B cell (primary cell): Measurements from ENCODE around the gene TUT7. TPM values are rescaled to one million over a fixed set of nuclear protein-coding genes. Genes with fewer than 3 reads are reported as not detected.

Experiments used
- ATAC-seq: fragments of 200-7000 bp; cut with Tn5 transposase; one replicate; pipeline ENCODE4 v1.10.0; 2021; ENCODE audit warnings: low read depth, mild to moderate bottlenecking, moderate number of reproducible peaks, moderate library complexity
- CTCF ChIA-PET: fragments of 350-600 bp; sonication (Branson Sonifier 250); formaldehyde crosslinking; loops from one replicate; lab custom pipeline; 2021; ENCODE audit warnings: antibody characterized with exemption, inconsistent platforms; lab: Charles Lee
- POLR2A ChIA-PET: fragments of 350-600 bp; sonication (Branson Sonifier 250); formaldehyde crosslinking; loops from one replicate; lab custom pipeline; 2021; ENCODE audit warnings: antibody characterized with exemption; lab: Charles Lee
- DNase-seq: peaks from one replicate; pipeline ENCODE4 v3.0.0; 2013
- H2AFZ ChIP-seq: 2 replicates; pipeline ENCODE4 v1.6.1; 2012; ENCODE audit warnings: mild to moderate bottlenecking, low read depth, low read length; ENCODE audit not compliant: insufficient read depth, poor library complexity, severe bottlenecking
- H3K27ac ChIP-seq, 2 donors: 1 replicate in 1 of 2; 2 replicates in 1 of 2; pipeline ENCODE4 v1.5.1; 2012 to 2013; ENCODE audit warnings: low read length in 2 of 2, mild to moderate bottlenecking in 2 of 2, moderate library complexity in 1 of 2
- H3K27me3 ChIP-seq, 4 experiments: fragments of 200-600 bp in 1 of 4; sonication (generic) in 1 of 4; replicated peaks in 1 of 4; 1 replicate in 2 of 4; 2 replicates in 2 of 4; pipeline versions ENCODE4 v1.6.1 to v1.7.0; 2013 to 2016; ENCODE audit warnings: low read length in 3 of 4, mild to moderate bottlenecking in 2 of 4, mixed read lengths in 1 of 4, moderate library complexity in 1 of 4; ENCODE audit not compliant: insufficient read depth in 4 of 4, control insufficient read depth in 3 of 4; ENCODE audit errors: control extremely low read depth in 1 of 4
- H3K36me3 ChIP-seq, 2 experiments: replicated peaks in 1 of 2; 1 replicate in 1 of 2; 2 replicates in 1 of 2; pipeline versions ENCODE4 v1.6.1 to v1.7.1; 2013; ENCODE audit warnings: low read length in 1 of 2; ENCODE audit not compliant: insufficient read depth in 2 of 2, control insufficient read depth in 1 of 2; ENCODE audit errors: control extremely low read depth in 1 of 2, extremely low read depth in 1 of 2
- H3K4me1 ChIP-seq, 2 donors: fragments of 200-600 bp in 1 of 2; sonication (generic) in 1 of 2; 1 replicate in 1 of 2; 2 replicates in 1 of 2; pipeline versions ENCODE4 v1.5.1 to v1.6.1; 2013 to 2017; ENCODE audit warnings: low read length in 2 of 2; ENCODE audit not compliant: control insufficient read depth in 2 of 2, insufficient read depth in 2 of 2
- H3K4me2 ChIP-seq: replicated peaks from 2 replicates; pipeline ENCODE3; 2012; ENCODE audit warnings: mild to moderate bottlenecking, low read depth, low read length; ENCODE audit not compliant: poor library complexity, severe bottlenecking
- H3K4me3 ChIP-seq, 5 experiments: fragments of 200-600 bp in 1 of 5; sonication (generic) in 1 of 5; 1 replicate in 3 of 5; 2 replicates in 2 of 5; pipeline versions ENCODE4 v1.5.1 to v1.7.0; 2011 to 2016; ENCODE audit warnings: low read length in 4 of 5, mild to moderate bottlenecking in 4 of 5, low read depth in 2 of 5, control low read depth in 1 of 5, moderate library complexity in 1 of 5; ENCODE audit not compliant: insufficient read depth in 1 of 5; ENCODE audit errors: control extremely low read depth in 1 of 5, extremely low read depth in 1 of 5
- H3K79me2 ChIP-seq: fragments of 200-600 bp; sonication (generic); one replicate; pipeline ENCODE4 v1.6.0; 2016; ENCODE audit warnings: low read length; ENCODE audit not compliant: control insufficient read depth, insufficient read depth
- H3K9ac ChIP-seq: fragments of 200-600 bp; sonication (generic); 2 replicates; pipeline ENCODE4 v1.6.1; 2017; ENCODE audit warnings: mild to moderate bottlenecking, low read length, moderate library complexity
- H3K9me3 ChIP-seq, 3 donors: one replicate each; pipeline versions ENCODE4 v1.6.1 to v1.7.1; 2013; ENCODE audit warnings: low read length in 2 of 3; ENCODE audit not compliant: control insufficient read depth in 2 of 3, insufficient read depth in 1 of 3; ENCODE audit errors: control extremely low read depth in 1 of 3
- H4K20me1 ChIP-seq: 2 replicates; pipeline ENCODE4 v1.6.0; 2012; ENCODE audit warnings: mild to moderate bottlenecking, low read length; ENCODE audit not compliant: insufficient read depth, control insufficient read depth, poor library complexity, severe bottlenecking
- H3K27ac Mint-ChIP-seq: one replicate; pipeline ENCODE4 v1.8.0; 2021; ENCODE audit warnings: mixed read lengths
- H3K27me3 Mint-ChIP-seq: one replicate; pipeline ENCODE4 v1.8.0; 2021; ENCODE audit warnings: mixed read lengths
- H3K4me1 Mint-ChIP-seq: one replicate; pipeline ENCODE4 v1.8.0; 2021; ENCODE audit warnings: mixed read lengths
- H3K4me3 Mint-ChIP-seq: one replicate; pipeline ENCODE4 v1.8.0; 2021; ENCODE audit warnings: mixed read lengths
- H3K9me3 Mint-ChIP-seq: one replicate; pipeline ENCODE4 v1.8.0; 2022; ENCODE audit warnings: mixed read lengths; ENCODE audit not compliant: insufficient read depth
- CTCF ChIP-seq: fragments of 200-600 bp; IDR thresholded peaks from one replicate; pipeline ENCODE4 v1.8.0; 2022; ENCODE audit warnings: antibody characterized with exemption, mild to moderate bottlenecking
- EZH2 ChIP-seq: IDR thresholded peaks from 2 replicates; pipeline ENCODE4 v1.6.1; 2012; ENCODE audit warnings: borderline replicate concordance, low read depth, mild to moderate bottlenecking, moderate library complexity, low read length; ENCODE audit not compliant: insufficient read depth, poor library complexity, severe bottlenecking
- WGBS: methylation state at CpG from one replicate; pipeline ENCODE4 v1.1.5; 2013; ENCODE audit warnings: missing lambda C conversion rate; ENCODE audit not compliant: insufficient coverage; 5-methylcytosine and 5-hydroxymethylcytosine counted together
- intact Hi-C: fragments of 100-400 bp; cut with micrococcal nuclease; formaldehyde crosslinking; loops from one replicate; pipeline ENCODE4 v1.10.0; 2022
- polyA plus RNA-seq: library from polyadenylated mRNA; depleted of rRNA; stranded (reverse); fragments of >200 nt; gene quantifications from 2 replicates; pipeline ENCODE4 v1.2.3, GENCODE V29; 2012
- total RNA-seq, 2 donors: library from RNA; stranded (reverse); fragments of 120-200 nt in 1 of 2; gene quantifications; 1 replicate in 1 of 2; 2 replicates in 1 of 2; pipeline versions ENCODE4 v1.2.3 to v1.2.4, GENCODE V29; 2013 to 2022

Gene TUT7
- total and polyA plus RNA-seq, 2 donors (not counting 1 experiment from before 2014, with no cell fraction given), result 18.3 to 70.7 TPM

- Histone ChIP-seq H2AFZ (peak overlapping the region; percentile 83), H3K36me3 (no peaks in the 10 kb centered on the region), H3K27me3 (no peaks in the 10 kb centered on the region), H3K79me2 (peaks cover 44% of the 10 kb centered on the region), H3K4me3 (peak overlapping the region; percentile 30 to 95 (median 89)), H3K27ac (peak overlapping the region; percentile 94 to 96), H4K20me1 (peaks cover 43% of the 10 kb centered on the region), H3K4me2 (peak overlapping the region; percentile 83), H3K9ac (peak overlapping the region; percentile 78), H3K4me1 (peaks cover 11 to 14% of the 10 kb centered on the region in 2 donors), H3K9me3 (no peaks in the 10 kb centered on the region)
- ATAC-seq (no peak), DNase-seq (no peak)
- Mint-ChIP-seq H3K9me3 (no peaks in the 10 kb centered on the region), H3K27ac (peak overlapping the region; percentile 89), H3K4me1 (peaks cover 27% of the 10 kb centered on the region), H3K4me3 (peak overlapping the region; percentile 91), H3K27me3 (no peaks in the 10 kb centered on the region)
- 3% methylated on average over 31 of the region's 31 CpGs for WGBS
- TF ChIP-seq CTCF (no peak), EZH2 (no peak)
- CTCF ChIA-PET, result no interaction called here
- POLR2A ChIA-PET, result interaction anchor here (1.0 kb wide), 1 partner anchor 70 kb away, joined by 3 read pairs; no protein-coding TSS in a partner anchor
- intact Hi-C loops, result loop anchor here (1.0 to 5.0 kb wide), 4 partner anchors 73 to 539 kb away; partner anchors contain the start of genes NAA35 and TUT7
Observed at GRCh38 chr9:86281593-86282076, 72.6 kb downstream of the TUT7 start.

GRCh38 chr9:86280580-86280979 lies 73.6 kb downstream of the TUT7 start:
- peak overlapping the region; percentile 91 for H3K4me3 Mint-ChIP-seq
- H3K4me2 ChIP-seq, result peak overlapping the region; percentile 83
- peaks cover 11 to 14% of the 10 kb centered on the region in 2 donors for H3K4me1 ChIP-seq
- TF ChIP-seq CTCF, result no peak
- TF ChIP-seq EZH2, result no peak
- POLR2A ChIA-PET, result no interaction called here
- CTCF ChIA-PET, result no interaction called here
- no peaks in the 10 kb centered on the region for H3K9me3 Mint-ChIP-seq
- H3K9me3 ChIP-seq, result no peaks in the 10 kb centered on the region
- H3K9ac ChIP-seq, result no peak overlapping the region
- no peak overlapping the region for H3K27ac ChIP-seq
- peaks cover 43% of the 10 kb centered on the region for H4K20me1 ChIP-seq
- H2AFZ ChIP-seq, result no peak overlapping the region
- ATAC-seq, result no peak
- no peaks in the 10 kb centered on the region for H3K27me3 Mint-ChIP-seq
- H3K79me2 ChIP-seq, result peaks cover 44% of the 10 kb centered on the region
- H3K4me3 ChIP-seq, result no peak overlapping the region
- intact Hi-C loops, result loop anchor here (5.0 kb wide), 1 partner anchor 473 kb away; no protein-coding TSS in a partner anchor
- H3K27ac Mint-ChIP-seq, result no peak overlapping the region
- no peaks in the 10 kb centered on the region for H3K36me3 ChIP-seq
- H3K4me1 Mint-ChIP-seq, result peaks cover 27% of the 10 kb centered on the region
- DNase-seq, result no peak
- H3K27me3 ChIP-seq, result no peaks in the 10 kb centered on the region
- WGBS, result 100% methylated on average over 4 of the region's 7 CpGs
